ENCODE data around the gene FPGT. TPM values are rescaled to one million over a fixed set of nuclear protein-coding genes. Genes with fewer than 3 reads are reported as not detected.

The FPGT gene
- total RNA-seq, 1 donor from 2014 or later = 10.4 TPM

GRCh38 chr1:74205266-74205665 lies 7.2 kb downstream of the FPGT start:
- no peak for DNase-seq (ENCODE audit: extremely low spot score, unreplicated experiment)
- H3K27me3 Mint-ChIP-seq (ENCODE audit: unreplicated experiment) = no peaks in the 10 kb centered on the region
- H3K27ac Mint-ChIP-seq (ENCODE audit: unreplicated experiment) = no peak overlapping the region
- TF ChIP-seq CTCF (IDR thresholded peaks at IDR 0.05) = no peak
- no peak overlapping the region for H3K4me3 Mint-ChIP-seq (ENCODE audit: unreplicated experiment)
- H3K9me3 Mint-ChIP-seq (ENCODE audit: unreplicated experiment) = peaks cover under 1% of the 10 kb centered on the region
- peaks cover 5% of the 10 kb centered on the region for H3K4me1 Mint-ChIP-seq (ENCODE audit: unreplicated experiment)
- H3K36me3 Mint-ChIP-seq (ENCODE audit: unreplicated experiment) = peaks cover 10% of the 10 kb centered on the region

- no peak overlapping the region for H3K27ac Mint-ChIP-seq (ENCODE audit: unreplicated experiment)
- no peaks in the 10 kb centered on the region for H3K4me1 Mint-ChIP-seq (ENCODE audit: unreplicated experiment)
- TF ChIP-seq CTCF (IDR thresholded peaks at IDR 0.05) = no peak
- H3K27me3 Mint-ChIP-seq (ENCODE audit: unreplicated experiment) = no peaks in the 10 kb centered on the region
- peaks cover 4% of the 10 kb centered on the region for H3K9me3 Mint-ChIP-seq (ENCODE audit: unreplicated experiment)
- H3K36me3 Mint-ChIP-seq (ENCODE audit: unreplicated experiment) = no peaks in the 10 kb centered on the region
- DNase-seq (ENCODE audit: extremely low spot score, unreplicated experiment) = no peak
- no peak overlapping the region for H3K4me3 Mint-ChIP-seq (ENCODE audit: unreplicated experiment)
Measured at GRCh38 chr1:74215229-74215628, 17.2 kb downstream of the FPGT start.

- peaks cover 36% of the 10 kb centered on the region for H3K9me3 Mint-ChIP-seq (ENCODE audit: unreplicated experiment)
- H3K27me3 Mint-ChIP-seq (ENCODE audit: unreplicated experiment) = peaks cover 21% of the 10 kb centered on the region
- no peak for TF ChIP-seq CTCF (IDR thresholded peaks at IDR 0.05)
- no peak overlapping the region for H3K4me3 Mint-ChIP-seq (ENCODE audit: unreplicated experiment)
- H3K27ac Mint-ChIP-seq (ENCODE audit: unreplicated experiment) = no peak overlapping the region
- no peaks in the 10 kb centered on the region for H3K36me3 Mint-ChIP-seq (ENCODE audit: unreplicated experiment)
- H3K4me1 Mint-ChIP-seq (ENCODE audit: unreplicated experiment) = peaks cover 5% of the 10 kb centered on the region
- DNase-seq (ENCODE audit: extremely low spot score, unreplicated experiment) = no peak
Measured at GRCh38 chr1:74222701-74223100, 24.7 kb downstream of the FPGT start.

- Mint-ChIP-seq H3K4me1 (ENCODE audit: unreplicated experiment) (peaks cover 5% of the 10 kb centered on the region), H3K4me3 (ENCODE audit: unreplicated experiment) (no peak overlapping the region), H3K9me3 (ENCODE audit: unreplicated experiment) (peaks cover 36% of the 10 kb centered on the region), H3K27me3 (ENCODE audit: unreplicated experiment) (peaks cover 22% of the 10 kb centered on the region), H3K27ac (ENCODE audit: unreplicated experiment) (no peak overlapping the region), H3K36me3 (ENCODE audit: unreplicated experiment) (no peaks in the 10 kb centered on the region)
- no peak for DNase-seq (ENCODE audit: extremely low spot score, unreplicated experiment)
- TF ChIP-seq CTCF (IDR thresholded peaks at IDR 0.05) = no peak
Measured at GRCh38 chr1:74223453-74223852, 25.4 kb downstream of the FPGT start.

- DNase-seq (ENCODE audit: extremely low spot score, unreplicated experiment) = no peak
- H3K4me1 Mint-ChIP-seq (ENCODE audit: unreplicated experiment) = no peaks in the 10 kb centered on the region
- no peaks in the 10 kb centered on the region for H3K36me3 Mint-ChIP-seq (ENCODE audit: unreplicated experiment)
- no peak within 1 kb of the TSS for H3K27ac Mint-ChIP-seq (ENCODE audit: unreplicated experiment)
- peaks cover 3% of the 10 kb centered on the region for H3K27me3 Mint-ChIP-seq (ENCODE audit: unreplicated experiment)
- H3K9me3 Mint-ChIP-seq (ENCODE audit: unreplicated experiment) = no peaks in the 10 kb centered on the region
- H3K4me3 Mint-ChIP-seq (ENCODE audit: unreplicated experiment) = no peak within 1 kb of the TSS
- no peak for TF ChIP-seq CTCF (IDR thresholded peaks at IDR 0.05)
Measured at GRCh38 chr1:74235153-74235552, 37.1 kb downstream of the FPGT start, which contains the start of gene TNNI3K. TNNI3K (plus strand) TSS chr1:74235387; CDS start chr1:74235452, 65 bp downstream.

Measured in osteocyte (in vitro differentiated cells).